ENCODE data around the gene AGPAT2.

AGPAT2 gene

GRCh38 chr9:136661641-136662325 lies 25.5 kb downstream of the AGPAT2 start:
- DNase-seq (ENCODE audit: low spot score) = no peak

- DNase-seq (ENCODE audit: low spot score) = no peak
Measured at GRCh38 chr9:136660971-136661550, 26.2 kb downstream of the AGPAT2 start.

DNA sequence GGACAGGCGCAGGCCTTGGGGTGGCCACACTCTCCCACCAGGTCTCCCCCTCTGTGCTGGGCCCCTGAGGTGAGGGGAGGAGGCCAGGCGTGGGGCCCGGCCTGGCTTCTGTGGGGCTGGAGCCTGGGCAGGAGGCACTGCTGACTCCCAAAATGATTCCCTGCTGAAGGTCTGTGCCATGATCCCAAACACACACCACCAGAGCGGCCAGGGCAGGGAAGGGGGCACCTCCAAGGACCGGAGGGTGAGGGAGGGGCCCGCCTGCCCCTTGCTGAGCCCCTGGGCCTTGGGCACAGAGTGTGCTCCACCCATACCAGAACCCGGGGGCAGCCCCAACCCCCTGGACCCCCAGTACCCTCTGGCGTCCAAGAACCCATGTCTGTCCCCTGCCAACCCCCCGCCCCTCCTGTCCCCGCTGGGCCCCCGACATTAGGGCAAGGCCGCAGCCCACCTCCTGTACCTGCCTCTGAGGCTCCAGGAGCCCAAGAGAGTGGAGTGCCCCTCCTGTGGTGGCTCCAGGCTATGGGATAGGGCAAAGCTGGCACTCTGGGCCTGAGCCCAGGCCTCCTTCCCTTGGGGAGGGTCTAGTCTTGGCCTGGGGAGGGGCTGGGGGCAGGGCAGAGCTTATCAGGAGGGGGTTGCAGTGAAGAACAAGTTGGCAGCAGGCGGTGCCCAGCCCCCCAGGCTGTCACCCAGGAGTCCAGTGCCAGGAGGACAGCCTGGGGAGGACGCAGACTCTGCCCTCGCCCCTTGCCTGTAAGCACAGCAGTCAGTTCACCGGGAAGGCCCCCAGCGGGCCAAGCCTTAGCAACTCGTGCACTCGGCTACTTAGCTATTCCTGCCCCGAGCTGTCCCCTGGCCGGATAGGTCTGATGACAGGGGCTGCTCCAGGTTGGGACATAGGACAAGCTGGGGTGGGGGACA lies 27.1 kb downstream of the AGPAT2 start:
- no peak for DNase-seq (ENCODE audit: low spot score)

DNA sequence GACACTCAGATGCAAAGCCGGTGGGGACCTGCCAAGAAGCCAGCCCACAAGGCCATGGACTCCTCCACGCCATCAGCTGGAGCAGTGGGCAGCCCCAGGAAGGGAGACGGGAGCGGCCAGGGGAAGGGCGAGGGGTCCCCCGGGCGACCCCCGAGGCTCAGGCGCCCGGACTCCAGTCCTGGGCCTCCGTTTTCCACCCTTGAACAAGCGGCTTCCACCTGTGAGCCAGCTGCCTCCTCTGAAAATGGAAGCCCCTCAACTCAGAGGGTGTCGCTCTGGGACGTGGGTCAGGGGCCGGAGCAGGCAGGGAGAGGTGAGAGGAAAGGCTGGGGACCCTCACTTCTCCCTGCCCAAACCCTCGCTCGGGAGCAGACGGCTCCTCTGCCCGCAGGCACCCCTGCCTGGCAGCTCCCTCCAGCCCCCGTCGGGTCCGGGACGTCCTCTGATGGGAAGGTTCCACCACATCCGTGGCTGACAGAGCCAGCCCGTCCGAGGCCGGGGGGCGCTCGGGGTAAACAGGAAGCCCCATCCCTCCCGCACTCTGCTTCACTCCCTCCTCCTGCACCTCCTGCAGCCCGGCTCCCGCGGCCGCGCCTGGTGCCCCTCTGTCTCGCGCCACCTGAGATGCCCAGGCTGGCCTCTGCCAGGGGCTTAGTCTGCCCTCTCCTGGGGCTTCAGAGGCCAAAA lies 28.3 kb downstream of the AGPAT2 start:
- peak; percentile 34 for DNase-seq (ENCODE audit: low spot score)

GRCh38 chr9:136657974-136658848 lies 29.0 kb downstream of the AGPAT2 start:
- no peak for DNase-seq (ENCODE audit: low spot score)

DNA sequence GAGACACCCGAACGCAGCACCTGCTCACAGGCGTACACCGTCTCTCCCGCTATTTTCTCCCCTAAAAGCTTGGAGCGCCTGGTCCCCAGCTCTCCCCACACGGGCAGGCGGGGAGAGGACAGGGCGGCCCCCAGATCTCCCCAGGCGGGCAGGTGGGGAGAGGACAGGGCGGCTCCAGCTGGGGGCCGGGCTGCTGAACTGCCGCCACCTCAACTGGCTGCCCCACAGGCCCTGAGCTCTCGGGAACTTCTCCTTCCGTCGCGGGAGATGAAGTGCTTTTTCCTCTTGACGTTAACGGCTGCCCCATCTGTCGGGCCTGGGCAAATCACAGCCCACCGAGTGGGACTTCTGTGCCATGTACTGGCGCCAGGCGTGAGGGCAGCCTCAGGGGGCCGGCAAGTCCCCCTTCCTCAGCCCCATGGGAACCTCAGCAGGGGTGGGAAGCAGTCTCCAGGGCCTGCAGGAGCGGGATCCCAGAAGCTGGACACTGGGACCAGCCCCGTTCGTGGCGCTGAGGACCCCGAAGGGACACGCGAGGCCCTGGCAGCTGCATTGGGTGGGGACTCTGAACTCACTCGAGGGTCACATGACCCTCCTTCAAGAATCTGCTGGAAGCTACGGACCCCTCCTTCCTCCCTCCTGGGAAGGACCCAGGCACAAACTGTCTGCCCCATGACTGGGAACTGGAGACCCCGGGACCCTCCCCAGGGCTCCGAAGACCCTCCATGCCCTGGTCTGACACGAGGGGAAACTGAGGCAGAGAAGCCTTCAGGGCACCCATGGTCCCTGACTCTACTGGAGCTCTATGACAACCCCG lies 30.3 kb downstream of the AGPAT2 start:
- peak; percentile 31 for DNase-seq (ENCODE audit: low spot score)

GRCh38 chr9:136656183-136656738 lies 31.0 kb downstream of the AGPAT2 start:
- no peak for DNase-seq (ENCODE audit: low spot score)

DNA sequence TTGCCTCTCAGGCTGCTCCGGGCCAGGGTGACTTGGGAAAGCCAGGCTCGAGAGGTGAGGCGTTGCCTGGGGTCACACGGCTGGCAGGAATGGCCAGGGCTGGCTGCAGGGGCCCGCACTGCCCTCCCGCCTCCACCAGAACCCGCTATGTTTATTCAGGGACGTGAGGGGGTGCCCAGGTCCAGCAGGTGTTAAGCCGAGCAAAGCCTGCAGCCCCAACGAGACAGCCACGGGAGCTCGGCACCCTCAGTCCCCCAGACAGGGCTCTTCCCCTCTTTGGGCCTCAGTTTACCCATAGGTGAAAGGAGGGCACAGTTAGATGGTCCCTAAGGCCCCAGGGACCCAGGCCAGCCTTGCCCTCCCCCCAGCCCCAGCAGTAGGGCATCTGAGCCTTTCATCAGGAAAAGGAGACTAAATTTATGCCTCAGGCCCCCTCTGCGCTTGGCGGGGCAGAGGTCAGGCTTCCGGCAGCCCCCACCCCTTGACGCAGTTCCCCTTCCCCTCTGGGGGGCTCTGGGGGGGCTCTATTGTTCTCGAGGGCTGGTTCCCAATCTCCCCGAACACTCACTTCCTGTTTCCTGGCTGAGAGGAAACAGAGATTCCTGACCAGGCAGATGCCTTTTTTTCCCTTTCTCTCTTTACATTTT lies 31.6 kb downstream of the AGPAT2 start:
- no peak for DNase-seq (ENCODE audit: low spot score)

GRCh38 chr9:136654820-136655535 lies 32.3 kb downstream of the AGPAT2 start:
- DNase-seq (ENCODE audit: low spot score) = no peak

DNA sequence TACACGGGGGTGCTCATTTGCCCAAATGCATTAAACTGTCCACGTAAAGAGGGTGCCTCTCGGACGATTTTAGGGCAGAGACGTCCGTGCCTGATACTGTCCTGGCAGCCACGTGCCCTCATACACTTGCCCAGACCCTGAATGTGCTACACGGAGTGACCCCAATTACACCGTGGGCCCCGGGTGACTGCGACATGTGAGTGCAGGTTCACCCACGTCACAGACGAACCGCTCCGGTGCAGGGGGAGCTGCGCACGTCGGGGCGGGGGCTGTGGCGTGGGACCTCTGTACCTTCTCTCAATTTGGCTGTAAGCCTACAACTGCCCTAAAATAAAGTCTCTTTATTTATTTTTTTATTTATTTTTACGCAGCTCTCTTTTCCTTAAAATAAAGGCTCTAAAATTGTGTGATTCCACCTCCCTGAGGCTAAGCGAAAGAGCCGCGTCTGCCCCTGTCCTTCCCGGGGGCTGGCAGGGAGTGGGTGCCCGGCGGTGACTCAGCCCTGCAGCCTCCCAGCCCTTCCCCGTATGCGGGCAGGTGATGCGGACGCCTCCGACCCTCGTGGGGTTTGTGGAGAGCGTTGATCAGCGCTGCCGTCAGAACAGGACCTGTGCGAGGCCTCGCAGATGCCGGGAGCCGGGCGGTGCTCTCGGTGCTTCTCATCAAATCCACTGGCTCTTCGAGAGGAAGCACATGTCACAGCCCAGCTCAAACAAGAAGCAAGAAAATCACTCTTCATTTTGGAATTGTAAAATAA lies 33.8 kb downstream of the AGPAT2 start:
- no peak for DNase-seq (ENCODE audit: low spot score)

DNA sequence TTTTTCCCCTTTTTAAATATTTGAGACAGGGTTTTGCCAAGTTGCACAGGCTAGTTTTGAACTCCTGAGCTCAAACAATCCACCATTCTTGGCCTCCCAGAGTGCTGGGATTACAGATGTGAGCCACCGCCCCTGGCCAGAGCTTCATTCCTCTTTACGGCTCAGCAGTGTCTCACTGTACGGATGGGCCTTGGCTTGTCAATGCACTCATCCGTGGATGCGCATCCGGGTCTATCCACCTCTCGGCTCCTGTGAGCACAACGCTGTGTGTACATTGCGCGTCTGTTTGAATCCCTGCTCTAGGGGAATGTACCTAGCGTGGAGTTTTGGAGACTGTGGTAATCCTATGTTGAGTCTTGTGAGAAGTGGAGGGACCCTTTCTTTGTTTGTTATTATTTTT lies 35.4 kb downstream of the AGPAT2 start:
- no peak for DNase-seq (ENCODE audit: low spot score)

- DNase-seq (ENCODE audit: low spot score) = no peak
Measured at GRCh38 chr9:136650648-136651047, 36.6 kb downstream of the AGPAT2 start.

DNA sequence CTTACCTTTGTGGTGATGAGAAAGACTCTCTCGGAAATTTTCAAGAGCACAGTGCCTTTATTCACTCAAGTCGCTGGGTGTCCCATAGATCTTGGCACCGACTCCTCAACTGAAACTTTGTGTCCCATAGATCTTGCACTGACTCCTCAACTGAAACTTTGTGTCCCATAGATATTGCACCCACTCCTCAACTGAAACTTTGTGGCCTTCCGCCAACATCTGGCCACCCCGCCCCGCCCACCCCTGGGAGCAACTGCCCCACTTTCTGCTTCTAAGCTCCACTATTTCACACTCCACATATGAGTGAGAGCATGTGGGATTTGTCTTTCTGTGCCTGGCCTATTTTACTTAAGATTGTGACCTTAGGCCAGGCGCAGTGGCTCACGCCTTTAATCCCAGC lies 37.2 kb downstream of the AGPAT2 start:
- DNase-seq (ENCODE audit: low spot score) = no peak

- no peak for DNase-seq (ENCODE audit: low spot score)
Measured at GRCh38 chr9:136648751-136649150, 38.5 kb downstream of the AGPAT2 start.

DNA sequence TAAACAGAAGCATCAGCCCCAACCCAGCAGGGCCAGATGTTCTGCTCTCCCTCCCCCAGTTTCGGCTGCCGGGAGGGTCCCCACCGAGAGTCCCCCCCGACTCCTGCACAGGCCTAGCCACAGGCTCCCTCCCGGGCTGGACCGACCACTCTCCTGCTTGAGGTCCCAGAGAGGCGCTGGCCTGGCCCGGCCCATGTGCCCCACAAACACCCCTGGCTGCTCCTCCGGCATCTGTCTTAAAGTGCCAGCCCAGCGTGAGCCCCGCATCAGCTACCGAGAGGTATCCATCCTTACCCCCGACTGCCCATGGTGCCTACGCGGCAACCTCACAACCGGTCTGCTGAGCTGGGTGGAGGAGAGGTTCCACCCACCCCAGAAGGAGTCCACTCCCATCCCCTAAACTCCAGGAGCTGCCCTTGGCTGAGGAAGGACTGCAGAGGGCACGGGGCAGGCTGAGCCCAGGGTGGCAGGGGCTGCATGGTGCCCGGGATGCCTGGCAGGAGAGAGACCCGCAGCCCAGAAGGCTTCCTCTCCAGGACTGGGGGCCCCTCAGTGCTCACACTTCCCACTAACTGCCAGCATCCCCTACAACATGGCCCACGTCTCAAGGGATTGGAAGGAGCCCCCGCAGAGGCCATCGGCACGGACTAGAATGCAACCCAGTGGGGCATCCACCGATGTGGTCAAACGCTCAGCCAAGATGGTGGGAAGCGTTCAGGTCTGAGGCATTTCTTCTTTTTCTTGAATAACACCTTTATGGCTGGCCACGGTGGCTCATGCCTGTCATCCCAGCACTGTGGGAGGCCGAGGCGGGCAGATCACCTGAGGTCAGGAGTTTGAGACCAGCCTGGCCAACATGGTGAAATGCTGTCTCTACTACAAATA lies 40.2 kb downstream of the AGPAT2 start:
- no peak for DNase-seq (ENCODE audit: low spot score)

DNA sequence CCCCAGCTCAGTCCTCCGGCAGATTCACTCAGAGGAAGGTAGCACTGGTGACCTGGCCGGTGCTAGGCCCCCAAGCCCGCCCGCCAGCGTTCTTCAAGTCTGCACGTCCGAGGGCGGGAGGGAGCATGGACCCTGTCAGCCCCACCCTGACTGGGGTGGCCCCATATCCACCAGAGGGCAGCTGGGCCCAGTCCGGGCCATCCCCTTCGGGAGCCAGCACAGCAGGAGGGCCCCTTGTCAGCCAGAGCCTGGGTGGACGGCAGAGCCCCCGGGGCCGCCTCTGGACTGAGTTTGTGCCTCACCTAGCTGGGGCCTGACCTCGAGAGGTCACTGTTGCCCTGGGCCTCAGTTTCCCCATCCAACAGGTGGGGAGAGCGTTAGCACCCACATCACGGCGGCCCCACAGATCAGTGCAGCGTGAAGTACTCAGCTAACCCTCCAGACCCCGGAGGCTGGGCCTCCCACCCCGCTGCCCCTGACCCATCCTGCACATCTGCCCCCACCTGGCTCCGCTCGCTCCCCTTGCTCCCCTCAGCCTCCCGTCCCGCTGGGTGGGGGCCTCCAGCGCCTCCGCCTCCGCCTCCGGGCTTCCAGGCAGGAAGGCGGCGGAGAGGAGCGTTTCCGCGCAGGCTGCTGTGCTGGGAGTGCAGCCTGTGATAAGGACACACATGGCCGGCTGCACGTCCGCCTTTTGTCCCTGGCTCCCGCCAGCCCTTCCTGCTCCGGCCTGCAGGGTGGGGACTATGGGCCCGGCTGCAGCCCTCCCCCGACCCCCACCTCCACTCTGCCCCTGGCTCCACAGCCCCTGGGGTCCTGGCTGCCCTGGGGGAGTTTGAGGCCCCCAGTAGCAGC lies 41.1 kb downstream of the AGPAT2 start:
- no peak for DNase-seq (ENCODE audit: low spot score)

Measured in NAMALWA (cell line).